Sigmoid colon (tissue), 7 donors: ENCODE results near the gene ZNF768. TPM values are rescaled to one million over a fixed set of nuclear protein-coding genes. Genes with fewer than 3 reads are reported as not detected.

Experiments
- DNase-seq: peaks from one replicate; pipeline ENCODE4 v3.0.0-alpha.2; 2019
- H3K27ac ChIP-seq, 4 donors: fragments of 200-600 bp; sonication (generic); one replicate each; pipeline ENCODE4 v1.5.1; 2016 to 2019; ENCODE audit warnings: mild to moderate bottlenecking in 1 of 4
- H3K27me3 ChIP-seq, 3 donors: fragments of 200-600 bp; sonication (generic); one replicate each; pipeline ENCODE4 v1.5.1; 2019; ENCODE audit warnings: mild to moderate bottlenecking in 1 of 3
- H3K36me3 ChIP-seq, 4 donors: fragments of 200-600 bp; sonication (generic); one replicate each; pipeline ENCODE4 v1.5.1; 2016 to 2019
- H3K4me1 ChIP-seq, 4 donors: fragments of 200-600 bp; sonication (generic); one replicate each; pipeline ENCODE4 v1.5.1; 2017 to 2019
- H3K4me3 ChIP-seq, 4 donors: fragments of 200-600 bp; sonication (generic); one replicate each; pipeline ENCODE4 v1.5.1; 2017 to 2019; ENCODE audit warnings: mild to moderate bottlenecking in 2 of 4, moderate library complexity in 1 of 4
- H3K9me3 ChIP-seq, 4 donors: fragments of 200-600 bp in 3 of 4; sonication (generic) in 3 of 4; one replicate each; pipeline versions ENCODE4 v1.5.1 to v1.6.1; 2013 to 2019
- CTCF ChIP-seq, 4 experiments: fragments of 450-650 bp in 3 of 4; fragments of 200-600 bp in 1 of 4; IDR thresholded peaks; one replicate each; pipeline ENCODE4 v1.5.1; 2016 to 2019; ENCODE audit warnings: antibody characterized with exemption in 4 of 4, mild to moderate bottlenecking in 3 of 4, moderate library complexity in 2 of 4
- EP300 ChIP-seq, 4 donors: sonication (generic); formaldehyde crosslinking; IDR thresholded peaks; one replicate each; pipeline ENCODE4 v1.6.1; 2017; ENCODE audit warnings: antibody characterized with exemption in 4 of 4
- POLR2A ChIP-seq, 2 donors: fragments of 450-650 bp; IDR thresholded peaks; one replicate each; pipeline ENCODE4 v1.6.1; 2016; ENCODE audit warnings: antibody characterized with exemption in 2 of 2, mild to moderate bottlenecking in 2 of 2, moderate library complexity in 2 of 2
- POLR2AphosphoS5 ChIP-seq, 4 donors: sonication (generic); formaldehyde crosslinking; IDR thresholded peaks; one replicate each; pipeline ENCODE4 v1.6.1; 2017; ENCODE audit warnings: antibody characterized with exemption in 4 of 4
- WGBS, 2 donors: extraction: QIAGEN DNeasy Blood & Tissue Kit; methylation state at CpG; one replicate each; pipeline ENCODE4 v1.1.7; 2013; 5-methylcytosine and 5-hydroxymethylcytosine counted together
- intact Hi-C: fragments of 100-400 bp; cut with DNase I; formaldehyde crosslinking; loops from one replicate; pipeline ENCODE4 v1.15.1; 2023
- polyA plus RNA-seq, 3 donors: library from polyadenylated mRNA; stranded (reverse); fragments of 200-250 nt; gene quantifications; one replicate each; pipeline ENCODE4 v1.2.3, GENCODE V29; 2013
- total RNA-seq, 4 donors: library from RNA; depleted of rRNA; stranded (reverse); fragments of >200 nt; gene quantifications; one replicate each; pipeline ENCODE4 v1.1.0, GENCODE V29; 2016
- donor health status: healthy with polysubstance abuse.
- donor health status: Bipolar disorder and iron deficiency.
- donor health status: healthy.

Gene ZNF768
- total and polyA plus RNA-seq, 7 donors, result 32.4 to 61.0 (median 48.2) TPM

- H3K9me3 ChIP-seq, result no peaks in the 10 kb centered on the region
- no peak overlapping the region for H3K27ac ChIP-seq
- no peak overlapping the region for H3K4me3 ChIP-seq
- H3K36me3 ChIP-seq, result no peaks in the 10 kb centered on the region
- WGBS, 2 donors, result 97% methylated on average over 3 of the region's 3 CpGs
- intact Hi-C loops, result no loop called here
- no peaks in the 10 kb centered on the region for H3K4me1 ChIP-seq
- no peaks in the 10 kb centered on the region for H3K27me3 ChIP-seq
- no peak for DNase-seq
- no peak for TF ChIP-seq POLR2A (IDR thresholded peaks at IDR 0.05)
These were observed 14.9 kb downstream of the ZNF768 start for GRCh38 chr16:30511509-30511908.

- no peak for DNase-seq
- H3K4me1 ChIP-seq, result no peaks in the 10 kb centered on the region
- no peak overlapping the region for H3K4me3 ChIP-seq
- WGBS, 2 donors, result 47 to 68% methylated on average over 4 of the region's 4 CpGs
- H3K36me3 ChIP-seq, result no peaks in the 10 kb centered on the region
- TF ChIP-seq EP300 (IDR thresholded peaks at IDR 0.05) (no peak), CTCF (IDR thresholded peaks at IDR 0.05) (no peak), POLR2A (IDR thresholded peaks at IDR 0.05) (no peak), POLR2AphosphoS5 (IDR thresholded peaks at IDR 0.05) (no peak)
- no peak overlapping the region for H3K27ac ChIP-seq
- no peaks in the 10 kb centered on the region for H3K27me3 ChIP-seq
- no peaks in the 10 kb centered on the region for H3K9me3 ChIP-seq
- intact Hi-C loops, result no loop called here
These were observed 15.9 kb downstream of the ZNF768 start for GRCh38 chr16:30510376-30510938.

- TF ChIP-seq POLR2A (IDR thresholded peaks at IDR 0.05) (no peak), CTCF (IDR thresholded peaks at IDR 0.05) (no peak), EP300 (IDR thresholded peaks at IDR 0.05) (no peak), POLR2AphosphoS5 (IDR thresholded peaks at IDR 0.05) (no peak)
These were observed 17.1 kb downstream of the ZNF768 start for GRCh38 chr16:30509081-30509765.

GRCh38 chr16:30503403-30504296, 22.7 kb downstream of the ZNF768 start:
- Histone ChIP-seq H3K9me3 (no peaks in the 10 kb centered on the region), H3K27ac (no peak overlapping the region), H3K36me3 (no peaks in the 10 kb centered on the region), H3K4me1 (no peaks in the 10 kb centered on the region), H3K27me3 (no peaks in the 10 kb centered on the region), H3K4me3 (no peak overlapping the region)
- TF ChIP-seq POLR2A (IDR thresholded peaks at IDR 0.05), result no peak
- no peak for TF ChIP-seq POLR2AphosphoS5 (IDR thresholded peaks at IDR 0.05)
- no peak for TF ChIP-seq EP300 (IDR thresholded peaks at IDR 0.05)
- no peak for TF ChIP-seq CTCF (IDR thresholded peaks at IDR 0.05)
- DNase-seq, result no peak
- 84 to 86% methylated on average over 6 of the region's 6 CpGs for WGBS, 2 donors
- intact Hi-C loops, result no loop called here

More at GRCh38 chr16:30509081-30509765, 17.1 kb downstream of the ZNF768 start:
- 37 to 72% methylated on average over 4 of the region's 4 CpGs for whole genome bisulfite sequencing, 2 donors
- Histone ChIP-seq H3K4me1 (no peaks in the 10 kb centered on the region), H3K27me3 (no peaks in the 10 kb centered on the region), H3K36me3 (no peaks in the 10 kb centered on the region), H3K9me3 (no peaks in the 10 kb centered on the region), H3K4me3 (no peak overlapping the region), H3K27ac (no peak overlapping the region)
- intact Hi-C loops, result no loop called here
- DNase-seq, result no peak

DNA sequence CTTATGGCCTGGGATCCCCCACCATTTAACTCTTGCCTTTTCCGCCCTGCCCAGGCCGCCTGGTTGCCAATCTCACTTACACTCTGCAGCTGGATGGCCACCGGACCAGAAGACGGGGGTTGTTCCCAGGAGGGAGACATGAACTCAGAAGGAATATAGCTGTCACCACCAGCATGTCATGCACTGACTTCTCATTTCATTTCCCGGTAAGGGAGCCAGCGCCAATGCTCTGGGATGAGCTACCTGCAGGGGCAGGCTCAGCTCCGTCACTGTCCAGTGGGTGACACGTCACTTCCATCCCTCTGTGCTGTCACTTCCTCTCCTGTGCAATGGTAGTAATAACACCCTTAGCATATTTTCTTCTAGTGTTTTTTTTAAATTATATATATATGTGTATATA, 27.1 kb downstream of the ZNF768 start:
- Histone ChIP-seq H3K9me3 (no peaks in the 10 kb centered on the region), H3K27ac (no peak overlapping the region), H3K4me3 (no peak overlapping the region), H3K4me1 (no peaks in the 10 kb centered on the region), H3K36me3 (no peaks in the 10 kb centered on the region), H3K27me3 (peaks cover 0 to 8% (median 0%) of the 10 kb centered on the region in 3 donors)
- TF ChIP-seq POLR2AphosphoS5 (IDR thresholded peaks at IDR 0.05) (no peak), CTCF (IDR thresholded peaks at IDR 0.05) (no peak), EP300 (IDR thresholded peaks at IDR 0.05) (no peak), POLR2A (IDR thresholded peaks at IDR 0.05) (no peak)
- 87 to 90% methylated on average over 8 of the region's 8 CpGs for WGBS, 2 donors
- intact Hi-C loops, result no loop called here
- DNase-seq, result no peak
